Urinary bladder (tissue), 4 donors: ENCODE results near the gene SLC34A1. TPM values are rescaled to one million over a fixed set of nuclear protein-coding genes. Genes with fewer than 3 reads are reported as not detected.
A peak's percentile ranks its signal among the peaks of the same experiment; 100 is the strongest.
"Not testable (repeated sequence)": the region's sequence is repeated elsewhere in the genome, so short reads cannot be mapped to it uniquely, and the experiment has no call there.

Source experiments
- DNase-seq: peaks from one replicate; pipeline ENCODE4 v3.0.0-alpha.2; 2015; ENCODE audit errors: extremely low spot score
- H3K27ac ChIP-seq: one replicate; pipeline ENCODE4 v1.5.1; 2013; ENCODE audit warnings: low read depth, mild to moderate bottlenecking, moderate library complexity
- H3K36me3 ChIP-seq: one replicate; pipeline ENCODE4 v1.6.1; 2013; ENCODE audit warnings: mild to moderate bottlenecking, moderate library complexity; ENCODE audit not compliant: insufficient read depth
- H3K4me1 ChIP-seq: one replicate; pipeline ENCODE4 v1.6.1; 2013; ENCODE audit warnings: mild to moderate bottlenecking, moderate library complexity; ENCODE audit not compliant: insufficient read depth
- H3K4me3 ChIP-seq: one replicate; pipeline ENCODE4 v1.5.1; 2013; ENCODE audit warnings: low read depth, low read length
- WGBS: extraction: QIAGEN DNeasy Blood & Tissue Kit; methylation state at CpG from one replicate; pipeline ENCODE4 v1.1.7; 2013; 5-methylcytosine and 5-hydroxymethylcytosine counted together
- polyA plus RNA-seq: library from polyadenylated mRNA; stranded (reverse); fragments of 200-250 nt; gene quantifications from one replicate; pipeline ENCODE4 v1.2.3, GENCODE V29; 2013
- total RNA-seq: library from RNA; depleted of rRNA; stranded (reverse); fragments of >200 nt; gene quantifications from one replicate; pipeline ENCODE4 v1.2.3, GENCODE V29; 2014
- donor health status: healthy with polysubstance abuse.
- donor health status: healthy.

SLC34A1 gene
- total and polyA plus RNA-seq, 2 donors = 0.04 TPM; not detected in 1

DNA sequence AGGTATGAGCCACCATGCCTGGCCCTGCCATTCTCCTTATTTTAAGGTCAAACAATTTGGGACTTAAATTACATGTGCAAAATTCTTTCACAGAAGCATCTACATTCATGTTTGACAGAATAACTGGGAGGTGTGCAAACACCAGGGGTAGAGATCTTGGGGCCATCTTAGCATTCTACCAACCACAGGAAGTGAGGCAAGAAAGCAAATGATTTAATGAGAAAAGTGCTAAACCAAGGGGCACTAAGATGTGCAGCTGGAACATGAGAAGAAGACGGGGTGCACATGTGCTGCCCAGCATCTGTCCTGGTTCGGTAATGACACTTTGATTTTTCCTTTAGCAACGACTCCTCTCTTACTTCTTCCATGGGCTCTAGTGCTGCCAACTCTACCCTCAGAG, 26.3 kb downstream of the SLC34A1 start:
- H3K4me1 ChIP-seq = no peaks in the 10 kb centered on the region

DNA sequence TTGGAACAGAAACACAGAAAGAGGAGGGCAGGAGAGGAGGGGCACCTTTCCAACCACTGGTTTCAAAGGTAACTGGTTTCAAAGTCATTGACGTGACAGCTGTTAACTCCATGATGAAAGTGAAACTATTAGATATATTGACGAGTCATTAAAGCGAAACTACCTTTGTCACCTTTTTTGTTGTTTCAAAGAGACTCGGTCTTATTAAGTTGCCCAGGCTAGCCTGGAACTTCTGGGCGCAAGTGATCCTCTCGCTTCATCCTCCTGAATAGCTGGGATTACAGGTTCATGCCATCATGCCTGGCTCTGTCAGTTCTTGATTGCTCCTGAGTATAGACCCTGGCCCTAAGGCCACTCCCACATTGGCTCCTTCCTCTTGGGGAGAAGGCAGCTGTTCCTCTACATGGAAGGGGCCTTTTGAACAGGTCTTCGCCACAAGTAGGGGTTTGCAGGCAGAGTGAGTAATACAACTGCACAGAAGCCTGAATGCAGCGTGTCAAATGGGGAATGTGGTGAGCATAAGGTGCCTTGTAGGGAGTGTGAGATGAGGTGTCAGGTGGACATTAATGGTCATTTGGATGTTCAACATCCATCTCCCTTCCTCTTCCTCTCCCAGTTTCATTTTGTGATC, 28.5 kb downstream of the SLC34A1 start:
- Histone ChIP-seq H3K4me1 (no peaks in the 10 kb centered on the region), H3K36me3 (no peaks in the 10 kb centered on the region), H3K27ac (no peak overlapping the region), H3K4me3 (no peak overlapping the region)
- no peak for DNase-seq
- WGBS = 83% methylated on average over 8 of the region's 8 CpGs

More for the DNA sequence above, 26.3 kb downstream of the SLC34A1 start:
- WGBS = 73% methylated on average over 3 of the region's 3 CpGs
- Histone ChIP-seq H3K27ac (no peak overlapping the region), H3K4me3 (no peak overlapping the region), H3K36me3 (no peaks in the 10 kb centered on the region)
- DNase-seq = no peak

DNA sequence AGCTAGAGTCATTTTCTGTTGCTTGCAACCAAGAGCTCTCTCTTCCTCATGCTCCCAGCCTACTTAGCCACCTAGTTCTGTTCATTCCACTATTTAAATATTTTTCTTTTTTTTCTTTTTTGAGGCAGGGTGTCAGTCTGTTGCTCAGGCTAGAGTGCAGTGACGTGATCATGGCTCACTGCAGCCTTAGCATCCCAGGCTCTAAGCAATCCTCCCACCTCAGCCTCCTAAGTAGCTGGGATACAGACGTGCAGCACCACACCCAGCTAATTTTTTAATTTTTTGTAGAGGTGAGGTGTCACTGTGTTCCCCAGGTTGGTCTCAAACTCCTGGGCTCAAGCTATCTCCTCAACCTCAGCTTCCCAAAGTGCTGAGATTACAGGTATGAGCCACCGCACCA, 30.2 kb downstream of the SLC34A1 start:
- 75% methylated on average over 3 of the region's 3 CpGs for WGBS

GRCh38 chr5:177417081-177417480, 32.8 kb downstream of the SLC34A1 start:
- H3K27ac ChIP-seq, H3K4me1 ChIP-seq, H3K36me3 ChIP-seq, H3K4me3 ChIP-seq, DNase-seq: not testable (repeated sequence)
- WGBS = 87% methylated on average over 6 of the region's 6 CpGs

More for the DNA sequence above, 30.2 kb downstream of the SLC34A1 start:
- no peaks in the 10 kb centered on the region for H3K36me3 ChIP-seq
- no peak overlapping the region for H3K4me3 ChIP-seq
- DNase-seq = no peak
- no peaks in the 10 kb centered on the region for H3K4me1 ChIP-seq
- H3K27ac ChIP-seq = no peak overlapping the region

DNA sequence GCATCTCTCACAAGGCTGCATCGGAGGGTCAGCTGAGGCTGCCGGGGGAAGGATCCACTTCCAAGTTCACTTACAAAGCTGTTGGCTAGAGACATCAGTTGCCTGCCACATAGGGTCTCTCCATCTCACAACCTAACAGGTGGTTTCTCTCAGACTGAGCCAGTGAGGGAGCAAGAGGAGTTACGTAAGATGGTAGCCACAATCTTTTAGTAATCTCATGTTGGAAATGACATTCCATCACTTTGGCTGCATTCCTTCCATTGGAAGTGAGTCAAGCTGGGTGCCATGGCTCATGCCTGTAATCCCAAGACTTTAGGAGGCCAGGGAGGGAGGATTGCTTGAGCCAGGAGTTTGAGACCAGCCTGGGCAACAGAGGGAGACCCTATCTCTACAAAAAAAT, 34.8 kb downstream of the SLC34A1 start:
- 58% methylated on average over 3 of the region's 3 CpGs for WGBS

GRCh38 chr5:177420472-177420871, 36.2 kb downstream of the SLC34A1 start:
- 72% methylated on average over 7 of the region's 7 CpGs for WGBS

More for the DNA sequence above, 34.8 kb downstream of the SLC34A1 start:
- H3K4me1 ChIP-seq = no peaks in the 10 kb centered on the region
- no peaks in the 10 kb centered on the region for H3K36me3 ChIP-seq
- H3K4me3 ChIP-seq = no peak overlapping the region
- H3K27ac ChIP-seq = no peak overlapping the region
- no peak for DNase-seq

GRCh38 chr5:177421062-177421798, 37.0 kb downstream of the SLC34A1 start:
- H3K4me1 ChIP-seq = no peaks in the 10 kb centered on the region
- no peaks in the 10 kb centered on the region for H3K36me3 ChIP-seq
- 70% methylated on average over 6 of the region's 6 CpGs for WGBS
- no peak overlapping the region for H3K27ac ChIP-seq
- H3K4me3 ChIP-seq = no peak overlapping the region
- DNase-seq = no peak

More at GRCh38 chr5:177420472-177420871, 36.2 kb downstream of the SLC34A1 start:
- H3K36me3 ChIP-seq, H3K4me3 ChIP-seq, DNase-seq, H3K4me1 ChIP-seq, H3K27ac ChIP-seq: not testable (repeated sequence)

DNA sequence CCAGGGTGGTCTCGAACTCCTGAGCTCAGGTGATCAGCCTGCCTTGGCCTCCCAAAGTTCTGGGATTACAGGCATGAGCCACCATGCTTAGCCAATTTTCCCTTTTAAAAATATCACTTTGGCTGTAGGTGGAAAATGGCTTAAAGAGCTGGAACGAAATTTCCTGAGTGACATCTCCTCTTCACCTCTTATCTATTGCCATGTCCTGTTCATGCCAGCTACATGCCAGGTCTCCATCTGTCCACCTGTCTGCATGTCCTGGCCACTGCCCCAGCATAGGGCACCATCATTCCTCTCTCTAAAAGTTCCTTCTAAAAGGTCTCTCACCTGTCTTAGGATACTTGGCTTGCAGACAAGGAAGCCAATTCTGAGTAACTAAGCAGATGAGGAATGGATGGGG, 39.4 kb downstream of the SLC34A1 start:
- 89% methylated on average over 2 of the region's 2 CpGs for WGBS
- no peak overlapping the region for H3K4me3 ChIP-seq
- H3K27ac ChIP-seq = no peak overlapping the region
- no peaks in the 10 kb centered on the region for H3K4me1 ChIP-seq
- no peaks in the 10 kb centered on the region for H3K36me3 ChIP-seq
- no peak for DNase-seq

DNA sequence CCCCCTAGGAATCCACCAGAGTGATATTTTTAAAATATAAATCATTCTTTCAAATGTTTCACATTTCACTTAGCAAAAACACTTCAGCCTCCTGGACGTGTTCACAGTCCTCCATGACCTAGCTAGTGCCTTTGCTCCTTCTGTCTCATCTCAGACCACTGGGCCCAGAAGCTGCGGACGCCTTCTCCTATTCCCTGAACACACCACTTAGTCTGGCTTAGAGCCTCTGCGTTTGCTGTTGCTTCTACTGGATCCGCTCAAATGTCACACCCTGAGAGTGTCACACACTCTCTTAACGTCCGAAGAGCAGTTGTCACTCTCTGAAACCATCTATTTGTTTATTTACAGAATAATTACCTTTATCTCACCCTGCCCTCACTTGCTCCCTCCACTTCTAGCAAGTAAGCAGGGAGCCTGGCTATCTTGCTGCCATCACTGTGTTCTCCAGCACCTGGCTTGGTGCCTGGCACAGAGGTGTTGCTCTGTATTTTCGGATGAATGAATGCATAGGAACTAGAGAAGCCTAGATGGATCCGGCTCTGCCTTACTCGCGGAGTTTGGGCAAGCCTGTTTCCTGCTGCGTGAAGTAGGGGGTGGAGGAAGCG, 41.1 kb downstream of the SLC34A1 start:
- Histone ChIP-seq H3K4me1 (no peaks in the 10 kb centered on the region), H3K4me3 (peak overlapping the region; percentile 38), H3K36me3 (no peaks in the 10 kb centered on the region), H3K27ac (peak overlapping the region; percentile 80)
- WGBS = 47% methylated on average over 13 of the region's 13 CpGs
- no peak for DNase-seq

DNA sequence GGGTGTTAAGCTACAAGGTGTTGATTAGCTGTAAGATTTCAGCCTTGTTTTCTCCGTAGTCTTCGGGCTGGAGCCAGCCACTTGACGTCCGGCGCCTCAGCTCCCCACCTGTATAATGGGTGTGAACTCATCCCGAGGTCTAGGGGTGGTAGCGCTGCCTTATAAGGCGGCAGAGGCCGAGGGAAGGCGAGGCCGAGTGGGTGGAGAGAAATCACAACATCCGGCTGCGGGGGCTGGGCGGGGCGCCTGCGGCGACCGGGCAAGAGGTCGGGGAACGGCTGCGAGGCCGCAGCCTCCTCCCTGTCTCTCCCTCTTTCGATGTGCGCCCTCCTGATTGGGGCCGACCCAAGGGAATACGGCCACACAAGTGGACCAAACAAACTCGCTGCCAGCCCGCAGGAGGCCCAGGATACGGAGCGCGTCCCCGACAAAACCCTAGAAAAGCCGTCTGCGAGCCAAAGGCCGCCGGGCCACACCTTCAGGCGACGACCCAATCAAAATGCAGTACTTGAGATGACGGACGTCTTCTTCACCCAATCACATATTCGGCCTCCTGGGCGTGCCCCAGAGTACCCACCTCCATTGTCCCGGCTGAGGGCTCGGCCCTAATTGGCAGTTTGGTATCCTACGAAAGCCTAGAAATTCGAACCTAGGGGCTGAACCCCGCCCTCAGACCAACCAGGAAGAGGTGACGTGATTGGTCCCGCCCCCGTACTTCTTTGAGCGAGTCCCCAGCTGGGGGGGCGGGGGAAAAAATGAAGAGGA, 41.7 kb downstream of the SLC34A1 start:
- H3K4me1 ChIP-seq = no peaks in the 10 kb centered on the region
- peak overlapping the region; percentile 96 for H3K27ac ChIP-seq
- WGBS = under 1% methylated on average over 52 of the region's 52 CpGs
- no peaks in the 10 kb centered on the region for H3K36me3 ChIP-seq
- DNase-seq = peak; percentile 100
- peak overlapping the region; percentile 38 for H3K4me3 ChIP-seq

DNA sequence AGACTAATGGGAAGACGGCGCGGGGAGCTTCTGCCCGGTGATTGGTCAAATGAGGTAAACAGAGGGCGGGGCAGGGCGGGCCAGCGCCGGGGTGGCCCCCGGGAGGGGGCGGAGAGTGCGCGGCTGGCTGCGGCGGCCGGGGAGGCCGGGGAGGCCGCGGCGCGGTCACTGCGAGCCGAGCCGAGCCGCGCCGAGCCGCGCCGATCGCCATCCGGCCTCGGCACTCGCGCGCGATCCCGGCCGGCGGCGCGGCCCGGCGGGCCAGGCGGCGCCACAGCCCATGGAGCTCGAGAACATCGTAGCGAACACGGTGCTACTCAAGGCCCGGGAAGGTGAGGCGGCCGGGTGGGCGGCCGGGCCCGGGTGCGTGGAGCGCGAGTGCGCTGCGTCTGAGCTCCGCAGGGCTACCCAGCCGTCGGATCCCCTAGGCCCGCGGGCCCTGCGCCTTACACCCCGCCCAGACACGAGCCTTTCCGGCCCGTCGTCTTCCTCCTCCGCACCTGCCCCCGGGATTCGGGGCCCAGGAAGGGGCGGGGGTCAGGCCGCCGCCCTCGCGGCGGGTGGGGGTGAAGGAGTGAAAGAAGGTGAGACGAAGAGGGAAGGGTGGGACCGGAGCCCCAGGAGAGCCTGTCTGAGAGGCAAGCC, 42.5 kb downstream of the SLC34A1 start, which contains the start of gene GRK6:
TSS of gene GRK6 (plus strand) at position 111 of the 645 bp plus-strand sequence. CDS start at position 281, 170 bp downstream.
- Histone ChIP-seq H3K36me3 (no peaks in the 10 kb centered on the region), H3K27ac (peak within 1 kb of the TSS; percentile 96), H3K4me1 (peaks cover 2% of the 10 kb centered on the region), H3K4me3 (peak within 1 kb of the TSS; percentile 69)
- whole genome bisulfite sequencing = under 1% methylated on average over 82 of the region's 82 CpGs
- DNase-seq = no peak

- Histone ChIP-seq H3K4me1 (peaks cover 2% of the 10 kb centered on the region), H3K36me3 (no peaks in the 10 kb centered on the region), H3K27ac (no peak overlapping the region), H3K4me3 (peak overlapping the region; percentile 69)
- WGBS = 13% methylated on average over 11 of the region's 11 CpGs
- DNase-seq = no peak
Measured at GRCh38 chr5:177427211-177427822, 43.1 kb downstream of the SLC34A1 start.
